Globus pallidus (tissue), 1 donor: Measurements from ENCODE around the gene FLNB.
"Not testable (repeated sequence)": the region's sequence is repeated elsewhere in the genome, so short reads cannot be mapped to it uniquely, and the experiment has no call there.

Experiments used
- DNase-seq: peaks from one replicate; pipeline ENCODE4 v3.0.0-alpha.2; 2015; ENCODE audit warnings: low spot score

The FLNB gene

DNA sequence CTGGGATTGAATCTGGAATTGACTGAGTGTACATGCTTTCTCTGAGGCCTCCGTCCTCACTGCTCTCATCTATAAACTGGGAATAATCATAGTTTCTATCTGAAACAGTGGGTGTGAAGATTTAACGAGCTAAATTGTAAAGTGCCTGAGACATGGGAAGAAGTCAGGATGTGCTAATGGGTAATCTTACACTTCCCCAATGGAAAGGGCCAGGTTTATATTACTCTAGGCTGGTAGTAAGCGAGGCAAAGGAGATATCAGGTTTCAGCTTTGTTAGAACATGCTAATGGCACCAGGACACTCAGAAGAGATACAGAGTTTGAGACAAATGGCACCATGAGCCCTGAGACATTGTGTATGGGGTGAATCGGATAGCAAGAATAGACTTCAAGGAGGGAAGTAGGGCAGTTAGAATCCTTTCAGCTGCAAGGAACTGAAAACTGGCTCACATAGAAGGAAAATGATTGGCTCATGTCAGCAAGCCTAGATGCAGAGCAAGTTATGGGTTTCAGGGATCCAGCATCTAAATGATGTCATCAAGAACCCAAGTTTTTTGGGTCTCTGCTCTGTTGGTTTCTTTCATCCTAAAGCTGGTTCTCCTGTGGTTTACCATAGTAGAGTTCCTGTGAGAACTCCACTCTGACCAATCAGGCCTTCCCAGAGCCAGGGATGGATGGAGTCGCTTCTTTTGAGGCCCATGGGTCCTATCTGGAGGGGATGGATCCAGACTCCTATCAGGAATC lies 21.8 kb downstream of the FLNB start:
- no peak for DNase-seq

DNA sequence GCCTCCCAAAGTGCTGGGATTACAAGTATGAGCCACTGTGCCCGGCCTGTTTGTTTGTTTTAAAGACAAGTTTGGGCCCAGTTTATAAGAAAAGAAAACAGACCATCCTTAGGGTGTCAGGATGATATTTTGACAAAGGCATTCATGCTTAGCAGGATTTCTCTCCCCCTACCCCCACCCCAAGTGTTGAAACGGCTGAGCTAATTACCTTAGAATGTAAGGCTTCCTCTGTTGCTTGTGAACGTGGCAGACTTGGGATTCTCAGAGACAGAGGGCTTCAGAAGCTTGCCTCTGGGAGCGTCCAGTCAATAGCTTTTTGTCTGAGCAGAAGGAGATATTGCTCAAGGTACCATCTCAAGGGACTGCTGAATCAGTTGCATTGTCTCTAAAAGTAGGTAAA lies 24.0 kb downstream of the FLNB start:
- no peak for DNase-seq

DNA sequence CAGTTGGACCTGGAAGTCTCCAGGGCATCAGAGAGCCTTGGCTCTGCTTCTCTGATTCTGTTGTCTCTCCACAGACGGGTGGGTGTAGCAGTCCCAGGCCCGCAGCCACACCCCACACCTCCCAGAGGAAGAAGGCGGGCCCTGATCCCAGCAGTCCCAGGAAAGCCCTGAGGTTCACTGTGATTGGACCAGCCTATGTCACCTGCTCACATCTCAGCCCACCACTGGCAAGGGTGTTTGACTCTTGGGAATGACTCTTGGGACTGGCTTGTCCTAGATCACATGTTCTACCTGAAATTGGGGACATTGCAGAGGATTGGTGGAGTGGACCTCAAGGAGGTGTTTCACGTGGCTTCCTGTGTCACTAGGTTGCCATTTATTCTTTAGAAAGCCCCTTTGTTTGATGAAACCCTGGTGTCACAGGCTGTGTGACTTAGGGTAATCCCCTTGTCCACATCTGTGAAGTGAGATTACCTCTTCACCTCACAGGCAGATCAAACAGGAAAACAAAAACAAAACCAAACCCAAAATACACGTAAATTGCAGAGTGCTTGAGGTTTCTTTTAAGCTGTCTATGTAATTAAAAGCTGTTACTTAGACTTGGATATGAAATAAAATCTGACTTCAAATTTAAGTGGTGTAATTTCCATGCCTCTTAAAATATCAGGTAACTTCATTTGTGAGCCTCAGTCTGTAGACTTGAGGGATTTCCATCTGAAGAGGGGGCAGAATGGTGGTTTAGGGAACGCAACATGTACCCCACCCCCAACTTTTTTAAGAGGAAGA lies 26.7 kb downstream of the FLNB start:
- DNase-seq, result no peak

DNA sequence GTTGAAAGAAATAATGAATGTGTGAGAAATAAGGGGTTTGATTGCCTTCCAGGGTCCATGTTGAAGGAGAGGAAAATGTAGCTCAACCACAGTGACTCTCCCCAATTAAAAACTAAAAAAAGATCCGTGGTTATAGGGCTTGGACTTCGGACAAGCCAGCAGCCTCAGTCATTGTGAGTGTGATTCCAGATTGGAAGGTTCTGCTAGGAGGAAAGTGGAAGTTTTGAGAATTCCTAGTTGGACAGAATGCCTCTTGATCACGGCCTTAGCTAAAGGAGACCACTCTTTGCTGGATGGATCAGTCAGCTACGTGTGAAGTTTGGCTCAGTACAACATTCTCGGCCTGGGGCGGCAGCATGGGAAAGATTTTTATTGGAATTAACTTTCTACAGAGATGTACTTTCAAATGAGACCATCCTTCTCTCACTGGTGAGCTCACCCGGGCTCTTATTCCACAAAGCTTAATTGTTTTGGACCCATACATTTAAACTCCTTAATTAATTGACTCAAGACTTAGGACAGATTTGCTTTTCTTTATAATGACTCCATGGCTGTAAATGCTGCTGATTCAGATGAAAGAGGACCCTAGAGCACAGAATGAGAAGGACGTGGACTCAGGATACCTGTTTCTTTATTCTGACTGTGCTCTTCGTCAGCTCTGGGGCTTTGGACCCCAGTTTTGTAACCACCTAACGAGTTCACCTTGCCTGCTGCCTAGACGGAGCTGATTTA lies 27.5 kb downstream of the FLNB start:
- DNase-seq, result no peak

DNA sequence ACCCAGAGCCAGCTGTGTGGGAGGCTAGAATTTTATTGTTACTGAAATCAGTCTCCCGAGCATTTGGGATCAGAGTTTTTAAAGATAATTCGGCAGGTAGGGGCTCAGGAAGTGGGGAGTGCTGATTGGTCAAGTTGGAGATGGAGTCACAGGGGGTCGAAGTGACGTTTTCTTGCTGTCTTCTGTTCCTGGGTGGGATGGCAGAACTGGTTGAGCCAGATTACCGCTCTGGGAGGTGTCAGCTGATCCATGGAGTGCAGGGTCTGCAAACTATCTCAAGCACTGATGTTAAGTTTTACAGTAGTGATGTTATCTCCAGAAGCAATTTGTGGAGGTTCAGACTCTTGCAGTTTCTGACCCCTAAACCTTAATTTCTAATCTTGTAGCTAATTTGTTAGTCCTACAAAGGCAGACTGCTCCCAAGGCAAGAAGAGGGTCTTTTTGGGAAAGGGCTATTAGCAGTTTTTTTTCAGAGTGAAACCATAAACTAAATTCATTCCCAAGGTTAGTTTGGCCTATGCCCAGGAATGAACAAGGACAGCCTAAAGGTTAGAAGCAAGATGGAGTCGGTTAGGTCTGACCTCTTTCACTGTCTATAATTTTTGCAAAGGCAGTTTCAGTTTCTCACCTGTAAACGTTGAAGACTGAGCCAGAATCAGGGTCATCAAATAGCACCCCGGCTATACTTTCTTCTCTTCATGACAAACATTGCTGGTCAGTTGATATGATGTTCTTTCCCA lies 28.2 kb downstream of the FLNB start:
- DNase-seq, result no peak

DNA sequence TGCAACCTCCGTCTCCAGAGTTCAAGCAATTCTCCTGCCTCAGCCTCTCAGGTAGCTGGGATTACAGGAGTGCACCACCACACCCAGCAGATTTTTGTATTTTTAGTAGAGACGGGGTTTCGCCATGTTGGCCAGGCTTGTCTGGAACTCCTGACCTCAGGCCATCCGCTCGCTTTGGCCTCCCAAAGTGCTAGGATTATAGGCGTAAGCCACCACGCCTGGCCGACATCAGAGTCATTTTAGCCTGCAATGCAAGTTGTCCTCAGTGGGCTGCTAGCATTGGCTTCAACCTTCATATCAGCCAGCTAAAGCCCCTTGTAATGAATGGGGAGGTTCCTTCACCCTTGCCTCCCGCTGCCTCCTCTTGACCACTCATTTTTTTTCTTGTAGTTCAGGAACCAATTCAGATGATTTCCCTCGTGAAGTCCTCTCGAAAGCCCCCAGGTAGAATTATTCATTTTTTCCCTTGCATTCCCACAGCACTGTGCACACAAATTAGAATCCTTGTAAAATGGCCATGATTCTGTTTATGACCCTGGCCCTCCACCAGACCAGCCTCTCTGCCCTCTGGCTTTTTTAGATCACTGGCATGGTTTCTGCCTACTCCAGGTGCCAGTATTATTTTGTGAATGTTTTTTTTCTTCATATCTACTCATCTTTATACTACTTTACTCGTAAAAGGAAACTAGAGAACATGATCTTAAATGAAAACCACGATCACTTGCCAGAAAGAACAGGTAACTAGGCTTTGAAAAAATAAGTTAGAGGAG lies 29.1 kb downstream of the FLNB start:
- no peak for DNase-seq

DNA sequence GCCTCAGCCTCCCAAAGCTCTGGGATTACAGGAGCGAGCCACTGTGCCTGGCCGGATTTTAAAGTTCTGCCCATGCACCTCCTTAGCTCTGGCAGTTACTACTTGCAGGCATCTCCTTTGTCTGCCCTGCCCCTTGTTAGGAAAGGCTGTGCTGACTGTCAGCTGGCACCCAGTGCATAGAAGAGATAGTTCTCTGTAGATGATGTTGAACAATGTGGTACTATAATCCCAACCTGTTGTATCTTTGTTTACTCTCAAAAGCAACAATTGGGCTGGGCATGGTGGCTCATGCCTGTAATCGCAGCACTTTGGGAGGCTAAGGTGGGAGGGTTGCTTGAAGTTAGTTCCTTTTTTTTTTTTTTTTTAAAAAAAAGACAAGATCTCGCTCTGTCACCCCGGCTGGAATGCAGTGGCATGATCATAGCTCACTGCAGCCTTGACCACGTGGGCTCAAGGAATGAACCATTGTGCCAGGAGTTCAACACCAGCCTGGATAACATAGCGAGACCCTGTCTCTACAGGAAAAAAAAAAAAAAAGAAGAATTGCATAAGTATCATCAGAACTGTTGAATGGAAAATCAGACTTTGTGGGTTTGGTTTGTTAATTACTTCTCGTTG lies 30.6 kb downstream of the FLNB start:
- DNase-seq, result no peak

DNA sequence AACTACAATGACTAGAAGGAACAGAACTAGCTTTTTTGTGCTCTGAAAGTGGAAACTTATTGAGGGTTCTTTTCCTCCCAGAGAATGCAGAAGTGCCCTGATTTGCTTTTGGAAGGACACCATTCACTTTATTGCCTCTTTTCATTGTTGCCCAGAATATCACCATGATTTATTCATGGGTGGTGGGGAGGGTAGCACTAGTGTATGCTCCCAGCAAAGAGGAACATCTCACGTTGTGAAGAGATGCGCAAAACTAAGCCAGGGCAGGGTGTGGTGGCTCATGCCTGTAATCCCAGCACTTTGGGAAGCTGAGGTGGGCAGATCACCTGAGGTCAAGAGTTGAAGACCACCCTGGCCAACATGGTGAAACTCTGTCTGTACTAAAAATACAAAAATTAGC lies 31.4 kb downstream of the FLNB start:
- no peak for DNase-seq

DNA sequence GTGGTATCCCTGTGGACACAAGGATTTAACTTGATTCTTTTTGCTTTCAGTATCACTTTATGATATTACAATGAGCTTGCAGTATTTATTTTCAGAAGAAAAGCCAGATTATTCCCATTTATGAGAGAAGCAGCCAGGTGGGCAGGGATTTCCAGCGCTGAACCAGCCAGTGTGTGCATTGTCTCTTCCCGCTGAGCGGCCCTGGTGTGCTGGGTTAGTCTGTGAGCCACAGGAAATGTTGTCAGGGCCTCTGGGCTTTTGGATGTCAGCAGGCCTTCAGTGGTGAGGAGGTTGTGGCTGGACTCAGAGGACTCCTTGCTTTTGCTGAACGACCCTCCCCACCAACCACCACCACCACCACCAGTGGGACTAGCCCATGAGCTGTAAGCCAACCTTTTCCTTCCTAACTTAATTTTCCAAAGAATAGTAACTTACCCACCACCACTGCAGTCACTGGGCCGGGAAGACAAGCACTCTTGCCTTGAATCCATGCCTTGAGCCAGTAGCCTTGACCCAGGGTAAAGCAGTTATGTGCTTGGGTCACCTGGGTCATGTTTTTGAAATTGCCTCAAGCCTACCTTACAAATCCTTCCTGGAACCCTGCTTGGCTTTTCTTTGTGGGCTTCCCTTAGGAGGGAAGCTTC lies 33.1 kb downstream of the FLNB start:
- no peak for DNase-seq

DNA sequence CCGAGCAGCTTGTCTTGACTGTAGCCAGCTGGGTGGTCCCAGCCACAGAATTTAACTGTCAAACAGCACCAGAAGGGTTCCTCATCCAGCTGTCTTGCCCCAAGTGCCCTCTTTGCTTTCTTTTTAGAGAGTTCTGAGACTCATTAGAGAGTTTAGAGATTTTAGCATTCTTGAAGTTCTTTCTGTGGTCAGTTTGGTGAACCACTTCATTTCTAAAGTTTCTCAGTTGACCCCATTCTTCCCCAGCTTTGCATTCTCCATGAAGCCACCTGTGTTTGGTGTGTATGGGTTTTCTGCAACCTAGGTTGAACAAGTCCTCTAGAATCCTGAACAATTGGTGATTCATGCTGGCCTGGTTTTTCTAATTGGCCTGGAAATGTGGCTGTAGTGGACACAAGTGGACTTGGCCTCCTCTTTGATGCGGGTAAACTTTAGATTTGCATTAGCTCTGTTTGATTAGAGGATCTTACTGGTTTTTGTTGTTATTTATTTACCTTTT lies 33.7 kb downstream of the FLNB start:
- DNase-seq, result no peak

DNA sequence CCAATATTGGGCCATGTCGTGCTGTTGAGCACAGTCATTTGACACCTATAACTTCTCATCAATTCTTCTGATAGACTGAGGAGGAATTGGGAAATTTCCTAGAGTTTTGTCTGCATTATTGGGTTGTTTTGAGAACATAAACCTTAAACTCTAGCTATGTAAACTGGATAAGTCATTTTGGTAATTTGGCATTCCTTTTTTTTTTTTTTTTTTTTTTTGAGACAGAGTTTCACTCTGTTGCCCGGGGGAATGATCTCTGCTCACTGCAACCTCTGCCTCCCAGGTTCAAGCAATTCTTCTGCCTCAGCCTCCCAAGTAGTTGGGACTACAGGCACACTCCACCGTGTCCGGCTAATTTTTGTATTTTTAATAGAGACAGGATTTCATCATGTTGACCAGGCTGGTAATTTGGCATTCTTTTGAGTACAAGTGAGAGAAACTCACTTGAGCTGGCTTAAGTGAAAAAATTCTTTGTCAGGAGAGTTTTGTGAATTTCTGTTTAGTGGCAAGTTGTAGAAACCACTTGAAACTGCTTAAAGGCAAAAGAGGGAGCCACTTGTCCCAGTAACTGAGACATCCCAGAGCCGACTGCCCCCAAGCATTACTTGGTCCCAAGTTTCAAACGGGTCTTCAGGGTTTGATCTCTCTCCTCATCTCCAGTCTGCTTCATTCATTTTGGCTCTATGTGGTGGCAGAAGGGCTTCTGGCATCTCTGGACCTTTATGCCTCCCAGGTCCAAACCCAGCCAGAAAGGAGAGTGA lies 34.9 kb downstream of the FLNB start:
- DNase-seq, result no peak

DNA sequence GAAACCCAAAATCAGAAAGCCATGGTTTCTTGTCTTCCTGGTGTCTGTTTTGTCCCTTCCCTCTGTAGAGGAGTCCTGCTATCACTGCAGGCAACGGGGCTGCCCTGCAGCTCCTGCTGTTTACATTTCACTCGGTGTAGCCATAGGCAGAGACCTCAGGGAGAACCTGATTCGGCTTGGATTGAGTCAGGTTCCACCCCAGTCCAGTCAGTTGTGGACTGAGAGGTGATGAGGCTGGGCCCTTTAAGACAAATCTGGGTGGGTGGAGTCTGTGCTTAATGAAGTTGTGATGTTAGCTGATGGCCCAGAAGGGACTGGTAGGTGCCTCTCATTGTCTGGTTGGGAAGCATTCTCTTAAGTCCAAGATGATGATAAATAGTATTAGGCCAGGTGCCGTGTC lies 35.7 kb downstream of the FLNB start:
- DNase-seq, result no peak

DNA sequence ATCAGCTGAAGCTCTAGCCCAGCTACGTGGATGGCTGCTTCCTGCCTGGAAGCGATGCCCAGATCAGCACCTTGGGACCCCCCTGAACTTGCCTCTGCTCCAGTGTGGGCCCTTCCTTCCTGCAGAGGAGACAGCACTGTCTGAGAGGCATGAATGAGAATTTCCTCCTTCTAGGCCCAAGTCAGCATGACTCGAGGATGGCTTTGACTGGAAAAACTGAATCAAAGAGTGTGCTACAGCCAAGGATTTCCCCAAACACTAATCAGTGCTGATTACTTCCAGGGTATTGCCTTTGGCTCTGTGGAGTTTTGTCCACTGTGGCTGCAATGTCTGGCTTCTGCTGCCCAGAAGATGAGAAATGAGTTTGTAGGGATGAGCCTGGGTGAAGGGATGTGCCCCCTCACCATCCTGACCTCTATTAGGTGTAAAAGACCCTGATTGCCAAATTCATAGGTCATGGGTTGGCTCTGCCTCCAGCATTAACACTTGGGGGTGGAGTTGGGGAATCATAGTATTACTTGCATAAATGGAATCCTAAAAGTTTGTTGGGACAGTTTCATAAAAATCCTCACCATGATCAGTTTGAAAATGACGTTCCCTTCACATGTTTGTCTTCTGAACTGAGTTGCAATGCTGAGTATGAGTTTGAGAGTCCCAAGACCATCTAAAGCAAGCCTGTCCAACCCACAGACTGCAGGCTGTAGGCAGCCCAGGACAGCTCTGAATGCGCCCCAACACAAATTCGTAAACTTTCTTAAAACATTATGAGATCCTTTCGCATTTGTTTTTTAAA lies 36.7 kb downstream of the FLNB start:
- DNase-seq, result no peak

DNA sequence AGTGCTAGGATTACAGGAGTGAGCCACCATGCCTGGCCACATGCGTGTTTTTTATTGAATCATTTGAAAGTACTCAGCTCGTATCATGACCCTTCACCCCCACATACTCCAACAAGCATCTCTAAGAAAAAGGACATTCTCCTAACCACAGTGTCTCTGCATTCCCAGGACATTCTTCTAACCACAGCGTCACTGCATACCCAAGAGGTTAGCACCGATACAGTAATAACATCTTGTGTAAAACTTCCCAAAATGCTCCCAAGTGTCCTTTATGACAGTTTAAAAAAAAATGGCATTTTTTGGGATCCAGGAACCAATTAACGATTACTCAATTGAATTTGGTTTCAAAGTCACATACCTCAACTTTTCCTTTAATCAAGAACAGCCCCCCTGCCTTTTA lies 39.6 kb downstream of the FLNB start:
- no peak for DNase-seq

DNA sequence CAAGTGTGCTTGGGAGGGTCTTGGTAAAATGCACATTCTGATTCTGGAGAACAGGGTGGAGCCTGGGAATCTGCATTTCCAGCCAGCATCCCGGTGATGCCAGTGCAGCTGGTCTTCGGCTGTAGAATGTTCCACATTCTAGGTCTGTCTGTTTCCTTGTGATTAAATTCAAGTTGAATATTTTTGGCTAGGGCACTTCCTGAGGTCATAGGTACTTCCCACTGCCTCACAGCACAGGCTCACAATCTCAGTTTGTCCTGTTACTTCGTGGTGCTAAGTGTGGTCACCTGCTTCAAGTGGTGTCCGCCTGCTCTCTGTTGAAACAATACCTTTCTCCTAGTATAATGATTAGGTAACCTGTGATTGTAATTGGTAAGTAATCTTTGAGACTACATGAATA lies 40.1 kb downstream of the FLNB start:
- no peak for DNase-seq

DNA sequence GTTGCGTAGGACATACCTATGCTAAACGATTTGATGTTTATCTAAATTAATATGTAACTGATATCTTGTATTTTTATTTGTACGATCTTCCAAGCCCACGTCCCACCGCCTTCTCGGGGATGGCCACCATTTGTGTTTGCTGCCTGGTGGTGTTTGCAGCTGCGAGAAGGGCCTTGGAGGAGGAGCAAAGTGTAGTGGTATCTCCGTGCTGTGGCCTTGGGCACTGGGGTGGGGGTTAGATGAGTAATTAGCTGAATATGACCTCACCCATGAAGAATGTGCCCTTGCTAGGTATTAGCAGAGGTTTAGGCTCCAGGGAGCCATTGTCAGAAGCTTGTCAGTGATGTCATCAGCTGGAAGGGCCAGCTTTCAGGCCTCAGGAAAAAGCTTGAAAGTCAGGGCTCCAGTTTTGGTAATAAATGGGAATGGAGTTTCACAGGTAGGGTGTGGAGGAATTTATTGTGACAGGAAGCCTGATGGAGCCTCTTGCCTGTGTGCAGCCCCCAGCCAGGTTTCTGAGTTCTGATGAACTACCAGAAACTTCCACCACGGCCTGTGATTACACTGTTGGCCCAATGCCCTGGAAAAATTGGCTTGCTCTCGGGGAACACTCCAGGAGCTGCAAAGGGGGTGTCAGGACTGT lies 41.0 kb downstream of the FLNB start:
- DNase-seq, result no peak

DNA sequence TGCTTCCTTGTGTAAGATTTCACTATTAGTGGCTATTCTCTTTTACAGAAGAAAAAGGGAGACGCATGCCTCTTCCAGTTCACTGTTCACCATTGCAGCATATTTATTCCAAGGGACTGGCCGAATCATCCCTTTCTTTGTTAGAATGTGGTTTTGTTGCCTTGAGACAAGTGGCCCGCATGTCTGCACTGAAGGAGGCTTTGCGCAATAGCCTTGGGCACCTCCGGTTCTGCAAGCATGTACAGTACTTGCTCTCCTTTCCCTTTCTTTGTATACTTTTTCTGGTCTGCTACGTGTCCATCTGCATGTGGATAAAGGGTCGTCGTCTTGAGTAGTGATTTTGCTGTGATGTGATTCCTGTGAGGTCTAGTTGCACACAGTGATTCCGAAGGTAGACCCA lies 43.0 kb downstream of the FLNB start:
- DNase-seq, result no peak

DNA sequence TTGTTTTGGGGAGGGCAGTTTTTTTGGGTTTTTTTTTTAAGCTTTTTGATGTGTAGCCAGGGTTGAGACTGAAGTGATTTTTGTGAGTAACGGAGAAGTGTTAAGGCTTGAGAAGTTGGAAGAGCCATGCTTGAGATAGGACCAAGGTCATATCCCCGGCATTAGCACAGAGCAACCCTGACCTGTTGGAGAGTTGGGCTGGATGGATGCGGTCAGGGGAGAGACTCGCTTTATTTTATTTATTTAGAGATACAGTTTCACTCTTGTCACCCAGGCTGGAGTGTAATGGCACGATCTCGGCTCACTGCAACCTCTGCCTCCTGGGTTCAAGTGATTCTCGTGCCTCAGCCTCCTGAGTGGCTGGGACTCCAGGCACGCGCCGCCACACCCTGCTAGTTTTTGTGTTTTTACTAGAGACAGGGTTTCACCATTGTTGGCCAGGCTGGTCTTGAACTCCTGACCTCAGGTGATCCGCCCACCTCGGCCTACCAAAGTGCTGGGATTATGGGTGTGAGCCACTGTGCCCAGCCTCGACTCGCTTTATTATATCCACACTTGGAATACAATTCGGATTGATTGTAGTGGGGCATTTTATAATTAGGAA lies 43.5 kb downstream of the FLNB start:
- not testable (repeated sequence) for DNase-seq
